Vagina (tissue), 2 donors: ENCODE measurements around the gene FAAH.

Experiments
- POLR2A ChIP-seq, 2 donors: fragments of 450-650 bp; IDR thresholded peaks; one replicate each; pipeline ENCODE4 v1.6.1; 2017; ENCODE audit warnings: antibody characterized with exemption in 2 of 2, mild to moderate bottlenecking in 2 of 2, moderate library complexity in 2 of 2
- POLR2AphosphoS5 ChIP-seq, 2 donors: sonication (generic); formaldehyde crosslinking; IDR thresholded peaks; one replicate each; pipeline ENCODE4 v1.9.0; 2017; ENCODE audit warnings: antibody characterized with exemption in 2 of 2, mild to moderate bottlenecking in 2 of 2, low read depth in 1 of 2; ENCODE audit not compliant: insufficient read depth in 1 of 2

DNA sequence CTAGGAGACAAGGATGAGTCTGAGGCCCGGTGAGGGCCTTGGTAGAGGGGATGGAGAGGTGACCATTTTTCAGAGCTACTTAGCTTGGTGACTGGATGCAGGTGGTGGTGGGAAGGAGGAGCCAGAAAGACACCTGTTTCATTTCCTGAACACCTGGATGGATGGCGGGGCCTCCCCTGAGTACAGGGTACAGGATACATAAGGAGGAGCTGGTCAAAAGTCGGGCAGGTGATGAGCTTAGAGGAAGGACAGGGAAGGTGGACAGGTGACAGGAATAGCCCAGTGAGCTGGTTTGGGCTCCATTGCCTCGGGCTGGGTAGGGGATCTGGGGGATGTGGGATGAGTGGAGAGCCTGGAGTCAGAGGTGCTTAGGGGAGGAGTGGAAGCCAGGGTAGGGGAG lies 6.3 kb downstream of the FAAH start:
- TF ChIP-seq POLR2AphosphoS5 (IDR thresholded peaks at IDR 0.05; ENCODE audit: insufficient read depth in 1 of 2, low read depth in 1 of 2) (no peak), POLR2A (IDR thresholded peaks at IDR 0.05) (no peak)
